ENCODE data around the gene CAMK1.

CAMK1 gene

GRCh38 chr3:9793161-9793781 is 23.5 kb upstream of the CAMK1 start:
- peak; percentile 15 for TF ChIP-seq CTCF (conservative IDR thresholded peaks at IDR 0.05; ENCODE audit: low read depth, low read length)
- H3K4me3 ChIP-seq (ENCODE audit: low read depth, low read length), result peak overlapping the region; percentile 83
- DNase-seq (ENCODE audit: low read depth), result peak; percentile 64

- peak within 1 kb of the TSS; percentile 83 for H3K4me3 ChIP-seq (ENCODE audit: low read depth, low read length)
- DNase-seq (ENCODE audit: low read depth), result peak; percentile 98
- TF ChIP-seq CTCF (conservative IDR thresholded peaks at IDR 0.05; ENCODE audit: low read depth, low read length), result no peak
These were observed 22.8 kb upstream of the CAMK1 start, which contains the start of the genes ARPC4 and TADA3 for GRCh38 chr3:9792405-9793160. TSS of gene ARPC4 (plus strand) at chr3:9793082. CDS start at chr3:9793122, 40 bp downstream. TSS of gene TADA3 (minus strand) at chr3:9792473. CDS start at chr3:9791466, 1,007 bp downstream.

GRCh38 chr3:9791790-9792404 is 22.1 kb upstream of the CAMK1 start:
- peak overlapping the region; percentile 83 for H3K4me3 ChIP-seq (ENCODE audit: low read depth, low read length)
- DNase-seq (ENCODE audit: low read depth), result no peak
- TF ChIP-seq CTCF (conservative IDR thresholded peaks at IDR 0.05; ENCODE audit: low read depth, low read length), result no peak

DNA sequence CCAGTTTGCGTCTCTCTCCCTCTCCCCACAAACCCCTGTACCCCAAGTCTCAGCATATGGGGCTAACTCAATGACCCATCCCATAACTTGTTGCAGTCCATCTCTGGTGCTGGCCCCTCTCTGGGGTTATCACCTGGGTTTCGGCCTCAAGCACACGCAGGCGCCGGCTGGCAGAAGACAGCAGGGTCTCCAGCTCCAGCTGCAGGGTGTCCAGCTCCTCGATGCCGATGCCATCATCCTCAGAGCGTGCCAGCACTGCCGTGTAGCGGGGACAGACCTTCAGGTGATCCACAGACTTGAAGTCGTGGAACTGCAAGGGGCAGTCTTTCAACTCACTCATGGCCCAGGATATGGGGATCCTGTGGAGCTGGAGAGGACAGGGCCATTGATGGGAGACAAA is 21.4 kb upstream of the CAMK1 start:
- DNase-seq (ENCODE audit: low read depth), result no peak
- H3K4me3 ChIP-seq (ENCODE audit: low read depth, low read length), result no peak overlapping the region
- no peak for TF ChIP-seq CTCF (conservative IDR thresholded peaks at IDR 0.05; ENCODE audit: low read depth, low read length)

DNA sequence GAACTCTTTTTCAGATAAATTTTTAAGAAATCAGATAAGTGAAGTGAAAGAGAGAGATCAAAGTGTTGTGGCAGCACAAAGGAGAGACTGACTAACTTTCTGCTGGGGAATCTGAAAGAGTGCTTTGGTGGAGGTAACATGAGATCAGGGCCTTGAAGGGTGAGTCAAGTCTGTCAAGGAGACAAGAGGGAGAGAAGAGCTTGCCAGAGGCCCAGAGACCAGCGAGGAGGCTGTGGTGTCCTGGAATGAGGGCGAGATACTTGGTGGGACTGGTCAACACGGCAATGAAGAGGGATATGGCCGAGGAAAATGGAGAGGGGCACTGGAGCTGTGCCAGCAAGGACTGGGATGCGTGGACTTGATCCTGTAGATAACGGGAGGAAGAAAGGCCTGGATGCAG is 18.0 kb upstream of the CAMK1 start:
- no peak for TF ChIP-seq CTCF (conservative IDR thresholded peaks at IDR 0.05; ENCODE audit: low read depth, low read length)
- H3K4me3 ChIP-seq (ENCODE audit: low read depth, low read length), result no peak overlapping the region
- DNase-seq (ENCODE audit: low read depth), result no peak

DNA sequence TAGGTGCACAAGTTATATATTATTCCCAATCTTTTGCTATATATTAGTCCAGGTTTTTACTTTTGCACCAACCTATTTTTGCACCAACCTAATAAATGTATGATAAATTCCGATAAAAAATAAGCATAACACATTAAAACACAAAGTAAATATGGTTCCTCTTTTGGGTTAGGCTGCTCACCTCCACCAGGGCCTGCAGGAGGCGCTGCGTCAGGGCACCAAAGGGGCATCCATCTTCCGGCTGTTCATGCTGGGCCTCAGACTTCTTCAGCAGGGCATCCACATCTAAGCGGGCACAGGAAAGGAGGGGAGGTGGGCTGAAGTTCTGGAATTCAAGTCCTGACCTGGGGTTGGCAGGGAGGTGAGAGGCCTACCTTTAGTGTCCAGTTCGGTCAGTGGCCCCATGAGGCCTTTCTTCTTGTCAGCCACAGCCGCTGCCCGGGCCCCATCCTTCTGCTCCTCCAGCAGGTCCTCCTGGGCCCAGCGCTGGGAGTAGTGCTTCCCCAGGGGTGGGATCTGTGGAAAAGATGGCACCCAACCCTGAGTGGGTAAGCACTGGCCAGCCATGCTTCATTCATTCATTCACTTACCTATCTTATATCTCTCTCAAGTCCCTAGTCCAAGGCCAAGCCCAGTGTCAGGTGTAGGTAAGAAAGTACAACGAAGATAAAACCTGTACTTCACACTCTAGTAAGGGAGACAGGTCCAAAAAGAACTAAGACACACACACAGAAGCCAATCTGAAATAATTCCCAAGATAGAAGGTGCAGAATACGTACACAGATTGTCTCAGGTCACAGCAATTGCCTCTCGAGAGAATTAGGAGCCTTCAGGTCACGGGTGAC is 17.3 kb upstream of the CAMK1 start:
- DNase-seq (ENCODE audit: low read depth), result no peak
- TF ChIP-seq CTCF (conservative IDR thresholded peaks at IDR 0.05; ENCODE audit: low read depth, low read length), result peak; percentile 56
- no peak overlapping the region for H3K4me3 ChIP-seq (ENCODE audit: low read depth, low read length)

All from choroid plexus epithelial cell (primary cell).